Activated CD8-positive, alpha-beta T cell treated with anti-CD3 and anti-CD28 coated beads for 36 hours (primary cell): ENCODE data around the gene PTAFR. TPM values are rescaled to one million over a fixed set of nuclear protein-coding genes. Genes with fewer than 3 reads are reported as not detected.

ENCODE experiments used
- ATAC-seq: fragments of 200-7000 bp; cut with Tn5 transposase; one replicate; pipeline ENCODE4 v1.10.0; 2021; ENCODE audit warnings: mild to moderate bottlenecking, moderate library complexity
- CTCF ChIA-PET: fragments of 350-600 bp; sonication (Branson Sonifier 250); formaldehyde crosslinking; loops from one replicate; lab custom pipeline; 2021; ENCODE audit warnings: antibody characterized with exemption; lab: Charles Lee
- POLR2A ChIA-PET: fragments of 350-600 bp; sonication (Branson Sonifier 250); formaldehyde crosslinking; loops from one replicate; lab custom pipeline; 2021; ENCODE audit warnings: antibody characterized with exemption; lab: Charles Lee
- DNase-seq: peaks from one replicate; pipeline ENCODE4 v3.0.0-alpha.2; 2020
- H3K27ac Mint-ChIP-seq: one replicate; pipeline ENCODE4 v1.8.0; 2021; ENCODE audit warnings: mild to moderate bottlenecking, mixed read lengths
- H3K27me3 Mint-ChIP-seq: one replicate; pipeline ENCODE4 v1.8.0; 2021; ENCODE audit warnings: mixed read lengths
- H3K36me3 Mint-ChIP-seq: one replicate; pipeline ENCODE4 v1.8.0; 2021; ENCODE audit warnings: low read depth, mixed read lengths
- H3K4me1 Mint-ChIP-seq: one replicate; pipeline ENCODE4 v1.8.0; 2021; ENCODE audit warnings: low read depth, mixed read lengths
- H3K4me3 Mint-ChIP-seq: one replicate; pipeline ENCODE4 v1.8.0; 2021; ENCODE audit warnings: mild to moderate bottlenecking, moderate library complexity, mixed read lengths
- H3K9me3 Mint-ChIP-seq: one replicate; pipeline ENCODE4 v1.8.0; 2021; ENCODE audit warnings: mixed read lengths
- intact Hi-C: fragments of 100-400 bp; cut with micrococcal nuclease; formaldehyde crosslinking; loops from one replicate; pipeline ENCODE4 v1.10.0; 2022
- total RNA-seq, 2 experiments: library from RNA; stranded (reverse); gene quantifications; one replicate each; pipeline ENCODE4 v1.2.3, GENCODE V29; 2021
- TF ChIP-seq, protein P1 (sequence below): fragments of 200-600 bp; IDR thresholded peaks from one replicate; pipeline ENCODE4 v1.8.0; 2022; ENCODE audit warnings: antibody characterized with exemption, mild to moderate bottlenecking

Gene PTAFR
- total RNA-seq, 2 experiments from 2014 or later, result 0.16 to 0.25 TPM

DNA sequence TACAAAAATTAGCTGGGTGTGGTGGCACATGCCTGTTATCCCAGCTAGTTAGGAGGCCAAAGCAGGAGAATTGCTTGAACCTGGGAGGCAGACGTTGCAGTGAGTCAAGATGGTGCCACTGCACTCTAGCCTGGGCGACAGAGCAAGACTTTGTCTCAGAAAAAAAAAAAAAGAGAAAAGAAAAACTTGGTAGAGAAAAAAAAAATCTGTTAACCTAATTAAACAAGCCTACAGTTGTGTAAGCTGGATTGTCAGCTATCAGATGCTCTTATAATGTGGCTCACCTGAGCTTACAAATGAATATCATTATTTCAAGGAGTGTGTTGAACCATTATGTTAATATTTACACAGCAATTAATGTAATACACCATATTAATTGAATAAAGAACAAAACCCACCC is 61.6 kb downstream of the PTAFR start:
- TF ChIP-seq, protein P1, sequence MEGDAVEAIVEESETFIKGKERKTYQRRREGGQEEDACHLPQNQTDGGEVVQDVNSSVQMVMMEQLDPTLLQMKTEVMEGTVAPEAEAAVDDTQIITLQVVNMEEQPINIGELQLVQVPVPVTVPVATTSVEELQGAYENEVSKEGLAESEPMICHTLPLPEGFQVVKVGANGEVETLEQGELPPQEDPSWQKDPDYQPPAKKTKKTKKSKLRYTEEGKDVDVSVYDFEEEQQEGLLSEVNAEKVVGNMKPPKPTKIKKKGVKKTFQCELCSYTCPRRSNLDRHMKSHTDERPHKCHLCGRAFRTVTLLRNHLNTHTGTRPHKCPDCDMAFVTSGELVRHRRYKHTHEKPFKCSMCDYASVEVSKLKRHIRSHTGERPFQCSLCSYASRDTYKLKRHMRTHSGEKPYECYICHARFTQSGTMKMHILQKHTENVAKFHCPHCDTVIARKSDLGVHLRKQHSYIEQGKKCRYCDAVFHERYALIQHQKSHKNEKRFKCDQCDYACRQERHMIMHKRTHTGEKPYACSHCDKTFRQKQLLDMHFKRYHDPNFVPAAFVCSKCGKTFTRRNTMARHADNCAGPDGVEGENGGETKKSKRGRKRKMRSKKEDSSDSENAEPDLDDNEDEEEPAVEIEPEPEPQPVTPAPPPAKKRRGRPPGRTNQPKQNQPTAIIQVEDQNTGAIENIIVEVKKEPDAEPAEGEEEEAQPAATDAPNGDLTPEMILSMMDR, result no peak
- DNase-seq, result no peak
- Mint-ChIP-seq H3K27ac (peak overlapping the region; percentile 66), H3K4me3 (no peak overlapping the region), H3K4me1 (peaks cover 25% of the 10 kb centered on the region), H3K9me3 (no peaks in the 10 kb centered on the region), H3K27me3 (peaks cover 8% of the 10 kb centered on the region), H3K36me3 (no peaks in the 10 kb centered on the region)
- CTCF ChIA-PET, result interaction anchor here (0.6 to 1.4 kb wide), 6 partner anchors 20 to 963 kb away, joined by 3 to 4 read pairs (median 3); partner anchors contain the start of gene EYA3
- POLR2A ChIA-PET, result interaction anchor here (0.8 to 1.7 kb wide), 2 partner anchors 10 to 85 kb away, joined by 4 read pairs; no protein-coding TSS in a partner anchor
- intact Hi-C loops, result no loop called here
- ATAC-seq, result no peak

DNA sequence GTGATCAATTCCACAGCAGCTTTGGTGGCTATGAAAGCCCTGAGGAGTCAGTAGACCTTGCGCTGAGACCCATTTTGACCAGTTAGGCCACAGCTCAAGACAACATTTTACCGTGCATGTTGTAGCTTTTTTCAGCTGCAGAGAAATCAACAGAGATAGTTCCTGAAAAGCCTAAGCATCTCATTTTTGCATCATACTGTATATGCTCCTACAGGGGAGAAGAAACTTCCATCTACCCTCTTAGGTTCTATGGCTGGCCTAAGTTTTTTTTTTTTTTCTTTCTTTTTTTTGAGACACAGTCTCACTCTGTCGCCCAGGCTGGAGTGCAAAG is 63.3 kb downstream of the PTAFR start:
- Mint-ChIP-seq H3K36me3 (no peaks in the 10 kb centered on the region), H3K4me3 (no peak overlapping the region), H3K27ac (no peak overlapping the region), H3K27me3 (peaks cover 8% of the 10 kb centered on the region), H3K9me3 (no peaks in the 10 kb centered on the region), H3K4me1 (peaks cover 25% of the 10 kb centered on the region)
- POLR2A ChIA-PET, result interaction anchor here (1.2 to 1.7 kb wide), 2 partner anchors 25 to 123 kb away, joined by 3 read pairs; partner anchors contain the start of genes ATP5IF1 and EYA3
- ATAC-seq (no peak), DNase-seq (no peak)
- TF ChIP-seq, protein P1, result peak; percentile 5
- intact Hi-C loops, result no loop called here
- CTCF ChIA-PET, result interaction anchor here (0.7 to 1.0 kb wide), 3 partner anchors 38 to 1111 kb away, joined by 3 read pairs; no protein-coding TSS in a partner anchor

DNA sequence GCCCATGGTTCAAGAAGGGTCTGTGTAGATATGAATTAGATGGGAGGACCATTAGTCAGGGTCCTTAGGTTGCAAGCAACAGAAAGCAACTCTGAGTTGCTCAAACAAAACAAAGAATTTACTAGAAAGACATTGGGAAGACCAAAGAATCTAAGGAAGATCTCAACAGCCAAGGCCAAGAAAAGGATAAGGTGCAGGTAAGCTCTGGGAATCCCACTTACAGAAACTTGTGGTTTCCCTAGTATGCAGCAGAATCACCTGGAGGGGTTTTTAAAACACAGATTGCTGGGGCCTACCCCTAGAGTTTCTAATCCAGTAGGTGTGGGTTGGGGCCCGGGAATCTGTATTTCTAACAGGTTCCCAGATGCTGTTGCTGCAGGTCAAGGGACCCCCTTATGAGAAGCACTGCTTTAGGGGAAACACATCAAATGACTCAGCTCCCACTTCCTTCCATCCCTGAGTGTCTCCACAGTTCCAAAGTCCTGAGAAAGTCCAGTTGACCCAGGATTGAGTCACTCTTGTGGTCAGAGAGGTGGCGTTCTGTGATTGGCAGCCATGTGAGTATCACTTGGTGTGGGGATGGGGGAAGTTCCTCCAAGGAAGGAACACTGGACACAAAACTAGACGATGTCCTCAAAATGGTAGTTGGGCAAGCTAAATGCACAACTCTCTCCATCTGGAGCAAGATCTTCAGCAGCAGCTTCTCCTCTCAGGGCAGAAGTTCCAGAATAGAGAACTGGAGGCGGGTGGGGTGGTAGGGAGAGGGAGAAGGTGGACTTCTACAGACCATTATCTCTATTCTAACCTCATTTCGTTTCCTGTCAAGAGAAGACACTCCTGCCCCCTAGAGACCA is 63.9 kb downstream of the PTAFR start:
- TF ChIP-seq, protein P1, result peak; percentile 29
- ChIA-PET POLR2A (interaction anchor here (1.1 to 1.7 kb wide), 4 partner anchors 25 to 123 kb away, joined by 3 to 5 read pairs (median 3); partner anchors contain the start of genes ATP5IF1 and EYA3), CTCF (interaction anchor here (0.8 to 1.9 kb wide), 7 partner anchors 14 to 171 kb away, joined by 3 to 12 read pairs (median 3); no protein-coding TSS in a partner anchor)
- Mint-ChIP-seq H3K4me3 (no peak overlapping the region), H3K27ac (no peak overlapping the region), H3K27me3 (peaks cover 6% of the 10 kb centered on the region), H3K36me3 (no peaks in the 10 kb centered on the region), H3K9me3 (no peaks in the 10 kb centered on the region), H3K4me1 (peaks cover 25% of the 10 kb centered on the region)
- peak; percentile 25 for DNase-seq
- ATAC-seq, result no peak
- intact Hi-C loops, result no loop called here

DNA sequence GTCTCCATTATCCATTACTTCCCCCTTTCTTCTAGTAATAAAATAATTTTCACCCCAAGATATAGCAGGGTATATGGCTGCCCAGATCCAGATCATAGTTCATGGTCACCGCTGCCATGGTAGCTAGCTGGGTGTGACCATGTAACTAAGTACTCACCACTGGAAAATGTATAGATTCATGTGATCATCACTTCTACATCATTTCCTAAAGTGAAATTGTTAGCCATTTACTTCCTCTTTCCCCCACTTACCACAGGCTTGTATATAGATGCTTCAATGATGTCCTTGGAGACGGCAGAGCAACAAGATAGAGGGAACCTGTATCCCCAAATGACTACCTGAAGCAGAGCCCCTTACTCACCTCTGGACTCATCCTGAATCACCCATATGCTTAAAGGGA is 65.3 kb downstream of the PTAFR start:
- no peaks in the 10 kb centered on the region for H3K27me3 Mint-ChIP-seq
- ATAC-seq, result peak; percentile 48
- no peaks in the 10 kb centered on the region for H3K36me3 Mint-ChIP-seq
- intact Hi-C loops, result no loop called here
- DNase-seq, result peak; percentile 22
- no peaks in the 10 kb centered on the region for H3K9me3 Mint-ChIP-seq
- no peak overlapping the region for H3K27ac Mint-ChIP-seq
- H3K4me1 Mint-ChIP-seq, result peaks cover 25% of the 10 kb centered on the region
- TF ChIP-seq, protein P1, result no peak
- POLR2A ChIA-PET, result no interaction called here
- no peak overlapping the region for H3K4me3 Mint-ChIP-seq
- CTCF ChIA-PET, result interaction anchor here (1.9 kb wide), 1 partner anchor 19 kb away, joined by 12 read pairs; no protein-coding TSS in a partner anchor

DNA sequence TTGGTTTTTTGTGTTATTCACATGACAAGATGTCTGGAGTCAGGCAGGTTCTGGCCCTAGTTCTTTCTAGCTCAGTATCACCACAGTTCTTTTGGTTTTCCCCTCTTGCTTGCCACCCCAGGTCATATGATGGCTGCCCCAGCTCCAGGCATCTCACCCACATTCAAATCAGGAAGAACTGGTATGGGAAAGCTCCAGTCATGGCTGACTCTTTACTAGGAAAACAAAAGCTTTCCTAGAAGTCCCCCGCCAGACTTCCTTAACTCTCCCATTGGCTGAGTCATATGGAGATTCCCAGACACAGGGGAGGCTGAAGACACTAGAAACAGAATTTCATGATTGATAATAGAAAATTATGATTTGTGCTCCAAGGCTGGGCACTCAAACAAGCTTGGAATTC is 65.9 kb downstream of the PTAFR start:
- POLR2A ChIA-PET, result no interaction called here
- Mint-ChIP-seq H3K27me3 (no peaks in the 10 kb centered on the region), H3K27ac (no peak overlapping the region), H3K4me3 (no peak overlapping the region), H3K4me1 (peaks cover 25% of the 10 kb centered on the region), H3K36me3 (no peaks in the 10 kb centered on the region), H3K9me3 (no peaks in the 10 kb centered on the region)
- TF ChIP-seq, protein P1, result no peak
- intact Hi-C loops, result no loop called here
- ATAC-seq (no peak), DNase-seq (no peak)
- CTCF ChIA-PET, result interaction anchor here (1.2 to 2.0 kb wide), 2 partner anchors 19 to 38 kb away, joined by 3 to 9 read pairs; no protein-coding TSS in a partner anchor
